Astrocyte of the cerebellum (primary cell): ENCODE results near the gene GAK.

Experiments
- DNase-seq: peaks from one replicate; pipeline ENCODE4 v3.0.0-alpha.2; 2011; ENCODE audit warnings: low read depth
- H3K4me3 ChIP-seq: 2 replicates; pipeline ENCODE4 v1.5.1; 2011; ENCODE audit warnings: mild to moderate bottlenecking, low read depth, low read length, moderate library complexity
- CTCF ChIP-seq: IDR thresholded peaks from 2 replicates; pipeline ENCODE4 v1.5.1; 2012; ENCODE audit warnings: low read length, low read depth, moderate library complexity, mild to moderate bottlenecking; ENCODE audit errors: missing control alignments
- in situ Hi-C: cut with HindIII; loops from 2 replicates; pipeline ENCODE4 v1.10.0; 2017; ENCODE audit warnings: low sequenced_read_pairs

GAK gene

GRCh38 chr4:955931-956381 lies 23.8 kb upstream of the GAK start:
- DNase-seq: no peak
- in situ Hi-C loops: no loop called here

GRCh38 chr4:955161-955921 lies 23.2 kb upstream of the GAK start:
- no peak overlapping the region for H3K4me3 ChIP-seq
- in situ Hi-C loops: no loop called here
- no peak for DNase-seq
- no peak for TF ChIP-seq CTCF

More at GRCh38 chr4:955931-956381, 23.8 kb upstream of the GAK start:
- TF ChIP-seq CTCF: no peak
- H3K4me3 ChIP-seq: no peak overlapping the region

- in situ Hi-C loops: no loop called here
Measured at GRCh38 chr4:954211-955020, 22.3 kb upstream of the GAK start.

GRCh38 chr4:953574-953915 lies 21.4 kb upstream of the GAK start:
- DNase-seq: no peak
- in situ Hi-C loops: no loop called here
- no peak for TF ChIP-seq CTCF
- no peak overlapping the region for H3K4me3 ChIP-seq

More at GRCh38 chr4:954211-955020, 22.3 kb upstream of the GAK start:
- no peak overlapping the region for H3K4me3 ChIP-seq
- no peak for DNase-seq
- TF ChIP-seq CTCF: no peak

- in situ Hi-C loops: no loop called here
- no peak for DNase-seq
- no peak overlapping the region for H3K4me3 ChIP-seq
- TF ChIP-seq CTCF: no peak
Measured at GRCh38 chr4:952881-953573, 20.9 kb upstream of the GAK start.

GRCh38 chr4:951594-952468 lies 19.7 kb upstream of the GAK start:
- TF ChIP-seq CTCF: no peak
- in situ Hi-C loops: no loop called here
- no peak overlapping the region for H3K4me3 ChIP-seq
- DNase-seq: no peak
